ENCODE data around the gene ST3GAL4.
"Not testable (repeated sequence)": the region's sequence is repeated elsewhere in the genome, so short reads cannot be mapped to it uniquely, and the experiment has no call there.

Gene ST3GAL4

DNA sequence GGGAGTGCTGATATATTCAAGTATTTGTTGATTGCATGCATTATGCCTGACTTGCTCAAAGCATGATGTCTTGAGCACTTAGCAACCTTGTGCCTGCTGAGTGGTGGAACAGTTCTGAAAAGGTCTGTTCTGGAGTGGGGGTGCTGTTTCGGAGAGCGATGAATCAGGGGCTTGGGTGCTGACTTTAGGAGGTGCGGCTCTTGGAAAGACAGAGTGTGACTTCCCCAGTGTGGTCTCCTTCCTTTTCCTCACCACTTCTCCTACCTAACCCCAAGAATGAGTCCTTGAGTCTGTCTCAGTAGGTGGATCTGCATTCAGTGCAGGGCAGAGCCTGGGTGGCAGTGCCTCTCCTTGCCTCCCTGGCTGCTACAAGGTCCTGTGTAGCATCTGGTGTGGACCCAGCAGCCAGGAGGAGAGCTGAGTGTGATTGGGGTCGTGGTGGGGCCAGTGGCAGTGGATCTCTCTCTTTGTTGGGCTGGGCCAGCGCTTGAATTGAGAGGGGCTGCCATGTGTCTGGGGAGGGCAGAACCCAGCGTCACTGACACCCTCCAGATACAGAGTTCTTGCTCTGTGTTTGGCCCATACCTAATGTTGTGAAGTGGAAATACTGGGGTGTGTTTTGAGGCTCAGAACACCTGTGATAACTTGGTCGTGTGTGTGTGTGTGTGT is 35.9 kb downstream of the ST3GAL4 start:
- no peak for DNase-seq

GRCh38 chr11:126391970-126392632 is 36.6 kb downstream of the ST3GAL4 start:
- DNase-seq = no peak

DNA sequence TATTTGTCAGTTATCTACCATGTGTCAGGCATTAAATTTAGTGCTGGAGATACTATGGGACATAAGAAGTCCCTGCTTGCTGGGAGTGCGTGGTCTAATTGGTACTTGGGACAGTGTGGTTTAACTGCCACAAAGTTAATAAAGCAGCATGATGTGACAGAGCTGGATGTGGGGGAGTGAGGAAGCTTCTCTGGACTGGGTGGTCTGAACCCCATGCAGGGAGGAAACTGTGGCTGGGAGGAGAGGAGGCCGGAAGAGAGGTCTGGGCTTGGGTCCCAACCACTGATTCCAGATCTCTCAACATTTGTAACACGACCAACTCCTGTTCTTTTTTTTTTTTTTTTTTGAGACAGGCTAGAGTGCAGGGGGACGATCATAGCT is 37.1 kb downstream of the ST3GAL4 start:
- no peak for DNase-seq

DNA sequence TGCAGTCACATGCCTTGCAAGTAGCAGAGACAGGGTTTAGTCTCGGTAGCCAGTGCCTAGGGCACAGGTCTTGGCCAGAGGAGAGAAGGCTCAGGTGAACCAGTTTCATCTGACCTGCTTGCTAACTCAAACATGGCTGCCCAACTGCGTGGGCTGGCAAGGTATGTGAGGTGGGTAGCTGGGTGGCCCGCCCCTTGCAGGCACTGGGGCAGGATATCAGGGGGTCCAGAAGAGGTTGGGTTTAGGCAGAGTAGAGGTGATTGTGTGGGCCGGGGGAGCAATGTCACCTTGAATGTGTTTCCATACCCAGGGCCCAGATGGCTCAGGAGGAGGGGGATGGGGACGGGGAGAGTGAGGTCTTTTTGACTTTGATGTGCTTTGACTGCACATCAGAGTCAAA is 37.7 kb downstream of the ST3GAL4 start:
- DNase-seq = no peak

DNA sequence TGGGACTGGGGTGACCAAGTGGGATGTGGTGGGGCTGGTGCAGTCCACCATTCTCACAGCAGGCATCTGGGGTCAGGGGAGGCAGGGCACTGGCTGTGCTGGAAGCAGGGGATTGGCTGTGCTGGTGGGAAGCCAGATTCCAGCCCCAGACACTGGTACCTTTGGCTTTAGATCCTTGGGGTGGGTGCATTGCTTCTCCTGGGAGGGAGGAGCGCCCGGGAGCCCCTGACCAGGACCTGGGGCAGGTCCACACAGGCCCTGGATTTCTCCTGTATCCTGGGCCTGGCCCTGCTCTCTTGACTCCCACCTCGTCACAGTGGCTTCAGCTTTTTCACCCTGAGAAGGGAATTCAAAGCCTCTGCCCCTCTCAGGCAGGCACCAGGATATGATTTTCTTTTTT is 38.5 kb downstream of the ST3GAL4 start:
- DNase-seq = no peak

DNA sequence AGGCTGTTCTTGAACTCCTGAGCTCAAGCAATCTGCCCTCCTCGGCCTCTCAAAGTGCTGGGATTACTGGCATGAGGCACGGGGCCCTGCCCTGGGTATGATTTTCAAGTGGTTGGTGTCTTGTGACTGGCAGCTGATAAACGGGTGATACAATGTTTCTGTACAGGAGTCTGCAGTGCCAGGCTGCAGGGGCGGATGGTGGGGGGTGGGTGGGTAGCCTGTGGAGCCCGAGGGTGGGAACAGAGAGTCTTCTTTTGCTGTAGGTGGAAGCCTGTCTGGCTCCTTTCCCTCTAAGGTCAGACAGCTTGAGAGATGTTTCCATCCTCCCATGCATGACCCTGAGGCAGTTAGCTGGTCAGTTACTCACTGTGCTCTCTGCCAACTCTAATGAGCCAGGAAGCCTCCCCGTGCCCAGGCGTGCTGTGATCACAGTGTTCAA is 39.2 kb downstream of the ST3GAL4 start:
- not testable (repeated sequence) for DNase-seq

- not testable (repeated sequence) for DNase-seq
Measured at GRCh38 chr11:126395784-126396183, 40.3 kb downstream of the ST3GAL4 start.

DNA sequence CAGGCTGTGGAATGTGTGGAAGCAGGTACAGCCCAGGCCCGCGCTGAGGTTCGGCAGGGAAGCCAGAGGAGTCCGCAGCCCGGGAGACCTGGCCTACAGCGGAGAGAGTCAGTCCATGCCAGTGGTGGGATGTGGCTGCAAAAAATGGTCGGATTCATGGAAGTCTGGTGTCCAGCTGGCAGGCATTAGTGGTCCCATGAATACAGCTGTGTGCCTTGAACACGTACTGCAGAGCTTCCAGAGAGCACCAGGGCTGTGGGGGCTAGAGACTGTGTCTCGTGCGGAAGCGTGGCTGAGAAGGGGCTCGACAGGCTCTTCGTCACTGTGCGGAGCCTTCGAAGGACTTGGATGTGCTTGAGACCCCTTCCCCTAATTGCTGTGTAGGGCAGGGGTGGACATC is 40.8 kb downstream of the ST3GAL4 start:
- not testable (repeated sequence) for DNase-seq

DNA sequence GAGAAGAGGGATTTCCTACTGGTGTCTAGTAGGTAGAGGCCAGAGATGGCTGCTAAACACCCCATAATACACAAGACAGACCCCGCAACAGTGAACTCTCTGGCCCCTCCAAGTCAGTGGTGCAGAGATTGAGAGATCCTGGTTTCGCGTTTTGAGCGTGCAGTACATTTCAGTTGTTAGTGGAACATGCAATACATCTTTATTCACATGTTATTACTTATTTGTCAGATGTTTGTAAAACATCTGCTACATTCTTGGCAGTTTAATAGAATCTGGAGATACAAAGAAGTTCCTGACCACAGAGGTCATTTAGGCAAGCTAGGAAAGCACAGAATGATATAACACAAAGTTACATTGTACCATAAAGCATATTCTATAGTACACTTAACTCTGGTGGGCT is 41.5 kb downstream of the ST3GAL4 start:
- no peak for DNase-seq

GRCh38 chr11:126398296-126398695 is 42.8 kb downstream of the ST3GAL4 start:
- DNase-seq = no peak

DNA sequence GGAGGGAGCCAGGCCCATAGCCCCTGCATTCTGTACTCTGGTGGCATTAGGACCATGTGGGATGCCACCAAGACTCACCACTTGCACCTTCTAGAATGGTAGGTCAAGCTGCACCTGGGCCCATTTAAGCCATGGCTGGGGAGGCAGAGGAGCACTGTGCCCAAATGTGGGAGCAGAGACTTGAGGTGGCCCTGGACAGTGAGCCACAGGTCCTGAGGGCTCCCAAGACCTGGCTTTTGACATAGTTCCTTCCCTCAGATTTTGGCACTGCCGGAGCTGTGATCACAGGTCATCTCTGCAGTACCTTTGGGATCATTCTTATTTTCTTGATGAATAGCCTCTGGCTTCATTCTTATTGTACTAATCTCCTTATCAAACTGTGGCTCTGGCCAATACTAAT is 43.2 kb downstream of the ST3GAL4 start:
- no peak for DNase-seq

DNA sequence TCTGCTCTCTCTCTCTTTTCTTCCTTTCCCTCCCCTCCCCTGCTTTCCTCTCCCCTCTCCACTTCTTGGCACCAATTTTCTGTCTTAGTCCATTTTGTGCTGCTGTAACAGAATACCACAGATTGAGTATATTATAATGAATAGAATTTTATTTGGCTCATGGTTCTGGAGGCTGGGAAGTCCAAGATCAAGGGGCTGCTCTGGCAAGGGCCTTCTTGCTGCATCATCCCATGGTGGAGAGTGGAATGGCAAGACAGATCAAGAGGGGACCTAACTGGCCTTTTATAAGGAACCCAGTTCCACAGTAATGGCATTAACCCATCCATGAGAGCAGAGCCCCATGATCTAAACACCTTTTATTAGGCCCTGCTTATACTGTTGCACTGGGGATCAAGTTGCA is 44.5 kb downstream of the ST3GAL4 start:
- DNase-seq = no peak

DNA sequence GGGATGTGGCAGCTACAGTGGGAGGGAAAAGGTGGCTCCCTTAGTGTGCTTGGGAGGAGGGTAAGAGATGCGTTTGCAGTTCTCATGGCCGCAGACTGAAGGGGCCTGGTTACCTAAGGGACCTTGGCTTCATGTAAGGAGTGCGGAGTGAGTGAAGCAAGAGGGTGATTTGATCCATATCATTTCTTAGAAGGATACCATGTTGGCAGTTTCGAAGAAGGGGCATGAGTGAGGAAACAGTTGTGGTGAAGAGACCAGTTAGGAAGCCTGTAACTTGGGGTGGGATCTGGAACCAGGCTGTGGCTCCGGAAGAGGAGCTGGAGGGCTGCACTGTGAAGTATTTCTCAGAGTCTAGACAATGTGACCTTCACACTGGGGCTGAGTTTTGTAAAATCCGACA is 45.0 kb downstream of the ST3GAL4 start:
- DNase-seq = no peak

DNA sequence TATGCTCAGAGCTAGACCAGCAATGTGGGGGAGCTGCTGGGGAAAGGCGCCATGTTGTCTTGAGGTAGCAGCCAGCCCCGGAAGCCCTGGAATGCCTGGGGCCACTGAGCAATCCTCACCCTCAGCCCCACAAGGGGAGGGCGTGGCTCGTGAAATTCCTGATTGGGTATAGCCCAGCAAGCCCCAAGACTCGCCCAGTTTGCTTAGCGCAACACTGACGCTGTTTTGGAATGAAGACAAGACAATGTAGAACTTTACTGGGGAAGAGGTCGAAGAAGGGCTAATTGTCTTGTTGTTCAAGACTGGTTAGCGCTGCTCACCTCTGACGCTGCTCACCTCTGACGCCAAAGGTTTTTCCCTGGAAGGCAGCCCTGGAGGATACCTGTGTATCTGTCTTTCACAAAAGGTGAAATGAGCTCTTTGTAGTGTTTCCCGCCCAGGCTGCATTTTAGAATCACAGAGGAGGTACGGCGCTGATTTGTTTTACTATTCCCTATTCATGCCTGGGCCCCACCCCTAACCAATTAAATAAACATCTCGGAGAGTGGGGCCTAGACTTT is 47.6 kb downstream of the ST3GAL4 start:
- DNase-seq = no peak

- no peak for DNase-seq
Measured at GRCh38 chr11:126403658-126404057, 48.2 kb downstream of the ST3GAL4 start.

GRCh38 chr11:126404367-126404766 is 48.9 kb downstream of the ST3GAL4 start:
- DNase-seq = no peak

DNA sequence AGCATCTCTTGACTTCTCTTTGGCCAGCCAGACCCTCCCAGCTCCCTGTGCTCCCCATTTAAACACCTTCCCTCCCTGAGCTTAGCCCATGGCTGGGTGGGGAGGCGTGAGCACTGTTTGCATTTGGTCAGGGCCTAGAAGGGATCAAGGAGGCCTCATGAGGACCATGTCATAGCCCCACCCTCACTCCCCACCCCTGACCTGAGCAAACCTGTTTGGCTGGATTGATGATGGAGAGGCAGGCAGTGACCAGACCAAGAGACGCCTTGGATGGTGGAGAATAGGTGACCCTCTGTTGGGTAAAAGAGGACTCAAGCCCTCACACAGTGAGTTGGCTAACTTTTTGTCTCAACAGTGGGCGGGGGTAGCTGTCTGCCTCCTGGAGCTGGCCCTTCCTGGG is 49.9 kb downstream of the ST3GAL4 start:
- no peak for DNase-seq

DNA sequence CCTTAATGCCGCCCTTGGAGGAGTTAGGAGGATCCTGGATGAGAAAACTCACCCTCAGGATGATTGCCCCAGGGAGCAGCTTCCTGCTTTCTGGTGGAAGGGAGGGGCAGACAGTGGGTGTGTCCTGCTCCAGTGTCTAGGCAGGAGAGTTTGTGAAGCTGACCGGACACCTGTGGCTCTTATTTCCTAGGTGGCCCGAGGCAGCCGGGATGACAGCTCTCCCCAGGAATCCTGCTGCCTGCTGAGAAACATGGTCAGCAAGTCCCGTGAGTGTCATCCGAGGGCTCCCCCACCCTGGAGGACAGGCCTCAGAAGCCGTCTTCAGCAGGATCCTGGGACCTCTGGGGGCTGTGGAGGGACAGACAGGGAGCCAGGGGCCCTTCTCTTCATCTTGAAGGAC is 50.4 kb downstream of the ST3GAL4 start:
- DNase-seq = no peak

- DNase-seq = no peak
Measured at GRCh38 chr11:126406368-126406767, 50.9 kb downstream of the ST3GAL4 start.

GRCh38 chr11:126407101-126407521 is 51.6 kb downstream of the ST3GAL4 start:
- DNase-seq = no peak

DNA sequence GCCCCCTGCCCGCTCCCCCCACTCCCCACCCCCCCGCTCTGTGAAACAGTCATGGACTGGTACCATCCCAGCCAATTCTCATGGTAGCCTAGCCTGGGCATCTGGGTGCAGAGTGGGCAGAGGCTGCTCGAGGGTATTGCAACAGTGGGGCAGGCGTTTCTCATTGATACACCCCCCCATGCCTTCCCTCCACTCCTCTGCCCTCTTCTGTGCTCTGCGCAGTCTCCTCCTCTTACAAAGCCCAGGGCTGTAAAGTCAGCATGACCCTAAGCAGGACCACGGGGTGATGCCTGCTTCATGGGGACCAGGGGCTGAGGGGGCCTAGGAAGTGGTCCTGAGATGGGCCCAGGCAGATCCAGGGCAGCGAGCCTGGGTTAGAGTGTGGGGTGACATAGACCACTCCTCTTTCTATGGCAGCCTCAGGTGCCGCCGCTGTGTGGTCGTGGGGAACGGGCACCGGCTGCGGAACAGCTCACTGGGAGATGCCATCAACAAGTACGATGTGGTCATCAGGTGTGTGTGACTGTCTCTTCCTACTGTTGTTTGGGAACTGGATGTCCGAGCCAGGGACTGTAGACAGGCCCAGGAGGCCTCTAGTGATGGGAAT is 52.3 kb downstream of the ST3GAL4 start:
- DNase-seq = no peak

DNA sequence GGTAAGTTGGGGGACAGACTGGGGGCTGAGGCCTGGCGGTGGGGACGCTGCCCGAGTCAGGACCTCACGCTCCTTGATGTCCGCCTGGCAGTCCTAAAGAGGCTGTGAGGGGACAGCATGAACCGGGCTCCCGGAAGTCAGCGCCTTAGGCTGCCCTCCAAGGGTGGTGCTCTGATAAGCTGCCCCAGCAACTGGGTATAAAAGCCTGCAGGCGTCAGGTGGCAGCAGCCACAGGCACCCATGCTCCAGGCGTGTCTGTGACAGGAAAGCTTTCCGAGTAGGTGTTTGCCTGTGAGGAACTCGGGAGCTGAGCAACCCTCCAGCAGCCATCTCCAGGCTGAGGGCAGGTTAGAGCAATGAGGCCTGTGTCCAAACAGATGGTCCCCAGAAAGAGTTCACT is 53.0 kb downstream of the ST3GAL4 start:
- no peak for DNase-seq

GRCh38 chr11:126408901-126409619 is 53.6 kb downstream of the ST3GAL4 start:
- DNase-seq = no peak

DNA sequence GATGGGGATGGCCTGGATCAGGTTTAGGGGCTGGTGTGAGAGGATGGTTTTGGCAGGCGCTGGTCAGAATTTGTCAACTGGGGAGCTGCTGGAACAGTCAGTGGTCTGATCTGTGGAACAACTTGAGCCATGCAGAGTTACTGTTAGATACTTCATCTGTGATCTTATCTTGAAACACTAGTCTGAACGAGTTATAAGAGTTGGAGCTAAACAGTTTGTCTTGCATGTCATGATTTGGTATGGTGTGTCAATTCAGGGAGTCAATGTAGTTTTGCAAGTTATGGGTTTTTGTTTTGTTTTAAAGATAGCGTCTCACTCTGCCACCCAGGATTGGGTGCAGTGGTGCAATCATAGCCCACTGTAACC is 54.1 kb downstream of the ST3GAL4 start:
- DNase-seq = no peak

Data from CD4-positive, alpha-beta T cell treated with Interleukin-17A for 1 hour (primary cell).